H9 (cell line): Measurements from ENCODE around the gene INTS12. TPM values are rescaled to one million over a fixed set of nuclear protein-coding genes. Genes with fewer than 3 reads are reported as not detected.

Experiments used
- DNase-seq: peaks from one replicate; pipeline ENCODE4 v3.0.0-alpha.2; 2017
- H2AFZ ChIP-seq: one replicate; pipeline ENCODE4 v1.6.1; 2013; ENCODE audit warnings: mild to moderate bottlenecking, low read length, control low read depth, moderate library complexity
- H2AK5ac ChIP-seq: 2 replicates; pipeline ENCODE4 v1.6.1; 2013; ENCODE audit warnings: low read length, control low read depth, mixed read lengths; ENCODE audit not compliant: insufficient read length
- H2BK120ac ChIP-seq: one replicate; pipeline ENCODE4 v1.6.1; 2013; ENCODE audit warnings: low read depth, mild to moderate bottlenecking, low read length, control low read depth, inconsistent platforms; ENCODE audit not compliant: poor library complexity, severe bottlenecking
- H2BK12ac ChIP-seq: 2 replicates; pipeline ENCODE4 v1.6.1; 2013; ENCODE audit warnings: low read length, control low read depth, mixed read lengths, low read depth; ENCODE audit not compliant: insufficient read length
- H2BK15ac ChIP-seq: 2 replicates; pipeline ENCODE4 v1.6.1; 2013; ENCODE audit warnings: low read depth, low read length, control low read depth
- H2BK20ac ChIP-seq: one replicate; pipeline ENCODE4 v1.6.1; 2013; ENCODE audit warnings: low read depth, mild to moderate bottlenecking, low read length, control low read depth, inconsistent platforms; ENCODE audit not compliant: poor library complexity, severe bottlenecking
- H2BK5ac ChIP-seq: 2 replicates; pipeline ENCODE4 v1.6.1; 2013; ENCODE audit warnings: low read length, control low read depth, mixed read lengths; ENCODE audit not compliant: insufficient read length
- H3K14ac ChIP-seq: 2 replicates; pipeline ENCODE4 v1.6.1; 2013; ENCODE audit warnings: low read length, control low read depth; ENCODE audit not compliant: insufficient read depth
- H3K18ac ChIP-seq: 2 replicates; pipeline ENCODE4 v1.6.1; 2013; ENCODE audit warnings: low read depth, mild to moderate bottlenecking, mixed read lengths, low read length, control low read depth; ENCODE audit not compliant: insufficient read length
- H3K23ac ChIP-seq: 2 replicates; pipeline ENCODE4 v1.6.1; 2013; ENCODE audit warnings: low read length, control low read depth, mixed read lengths, low read depth; ENCODE audit not compliant: insufficient read length
- H3K23me2 ChIP-seq: 2 replicates; pipeline ENCODE4 v1.6.1; 2013; ENCODE audit warnings: low read depth, mild to moderate bottlenecking, mixed read lengths, low read length, control low read depth; ENCODE audit not compliant: insufficient read length, poor library complexity, severe bottlenecking
- H3K27ac ChIP-seq: 2 replicates; pipeline ENCODE4 v1.5.1; 2013; ENCODE audit warnings: low read length, control low read depth, mixed read lengths, low read depth; ENCODE audit not compliant: insufficient read length
- H3K27me3 ChIP-seq: 2 replicates; pipeline ENCODE4 v1.6.1; 2013; ENCODE audit warnings: low read length, control low read depth, inconsistent platforms; ENCODE audit not compliant: insufficient read depth
- H3K4ac ChIP-seq: 2 replicates; pipeline ENCODE4 v1.6.1; 2013; ENCODE audit warnings: low read depth, mild to moderate bottlenecking, control low read depth, inconsistent platforms, low read length, moderate library complexity
- H3K4me1 ChIP-seq: 2 replicates; pipeline ENCODE4 v1.6.1; 2013; ENCODE audit warnings: low read length, control low read depth, inconsistent platforms; ENCODE audit not compliant: insufficient read depth
- H3K4me2 ChIP-seq: 2 replicates; pipeline ENCODE4 v1.6.1; 2013; ENCODE audit warnings: low read length, control low read depth, mixed read lengths; ENCODE audit not compliant: insufficient read length, insufficient read depth
- H3K56ac ChIP-seq: 2 replicates; pipeline ENCODE4 v1.6.1; 2013; ENCODE audit warnings: low read depth, mild to moderate bottlenecking, mixed read lengths, low read length, control low read depth; ENCODE audit not compliant: insufficient read length
- H3K79me1 ChIP-seq: 2 replicates; pipeline ENCODE4 v1.6.1; 2013; ENCODE audit warnings: low read depth, mild to moderate bottlenecking, moderate library complexity, low read length, control low read depth, inconsistent platforms; ENCODE audit not compliant: insufficient read depth, poor library complexity, severe bottlenecking
- H3K79me2 ChIP-seq: 2 replicates; pipeline ENCODE4 v1.6.1; 2013; ENCODE audit warnings: low read length, control low read depth, inconsistent platforms; ENCODE audit not compliant: insufficient read depth
- H3K9ac ChIP-seq: 2 replicates; pipeline ENCODE4 v1.6.1; 2013; ENCODE audit warnings: low read length, control low read depth, mixed read lengths; ENCODE audit not compliant: insufficient read length; ENCODE audit errors: extremely low read depth
- H3K9me3 ChIP-seq: one replicate; pipeline ENCODE4 v1.6.1; 2013; ENCODE audit warnings: low read depth, low read length, inconsistent platforms; ENCODE audit not compliant: control insufficient read depth
- H3T11ph ChIP-seq: one replicate; pipeline ENCODE4 v1.6.1; 2013; ENCODE audit warnings: mild to moderate bottlenecking, low read length, control low read depth, inconsistent platforms
- H4K20me1 ChIP-seq: one replicate; pipeline ENCODE4 v1.6.1; 2013; ENCODE audit not compliant: control insufficient read depth, insufficient read length, insufficient read depth
- H4K5ac ChIP-seq: 2 replicates; pipeline ENCODE4 v1.6.1; 2013; ENCODE audit warnings: low read depth, mild to moderate bottlenecking, mixed read lengths, low read length, control low read depth; ENCODE audit not compliant: insufficient read length
- H4K8ac ChIP-seq: replicated peaks from 2 replicates; pipeline ENCODE4 v1.6.1; 2013; ENCODE audit warnings: low read length, control low read depth, mixed read lengths, low read depth; ENCODE audit not compliant: insufficient read length
- H4K91ac ChIP-seq: 2 replicates; pipeline ENCODE4 v1.6.1; 2013; ENCODE audit warnings: low read depth, mild to moderate bottlenecking, moderate library complexity, mixed read lengths, low read length, control low read depth; ENCODE audit not compliant: insufficient read length
- H3K27ac Mint-ChIP-seq, 3 experiments: 2 replicates in 2 of 3; 3 replicates in 1 of 3; pipeline ENCODE4 v1.8.0; 2020 to 2021; ENCODE audit warnings: mixed read lengths in 3 of 3, mild to moderate bottlenecking in 1 of 3, moderate library complexity in 1 of 3
- H3K27me3 Mint-ChIP-seq: 2 replicates; pipeline ENCODE4 v1.8.0; 2021; ENCODE audit warnings: low read depth, mild to moderate bottlenecking, moderate library complexity, mixed read lengths
- H3K36me3 Mint-ChIP-seq, 3 experiments: 2 replicates in 2 of 3; 3 replicates in 1 of 3; pipeline ENCODE4 v1.8.0; 2020 to 2021; ENCODE audit warnings: low read depth in 3 of 3, mixed read lengths in 3 of 3; ENCODE audit not compliant: insufficient read depth in 1 of 3
- H3K4me1 Mint-ChIP-seq, 2 experiments: 2 replicates each; pipeline ENCODE4 v1.8.0; 2020; ENCODE audit warnings: mixed read lengths in 2 of 2
- H3K4me3 Mint-ChIP-seq, 2 experiments: 2 replicates in 1 of 2; 3 replicates in 1 of 2; pipeline ENCODE4 v1.8.0; 2020 to 2021; ENCODE audit warnings: mild to moderate bottlenecking in 2 of 2, mixed read lengths in 2 of 2, moderate library complexity in 1 of 2
- H3K9me3 Mint-ChIP-seq, 2 experiments: 2 replicates in 1 of 2; 3 replicates in 1 of 2; pipeline ENCODE4 v1.8.0; 2020; ENCODE audit warnings: mild to moderate bottlenecking in 2 of 2, mixed read lengths in 2 of 2, moderate library complexity in 1 of 2
- WGBS: extraction: QIAGEN DNeasy Blood & Tissue Kit; methylation state at CpG from one replicate; pipeline ENCODE4 v1.1.7; 2013; ENCODE audit warnings: missing lambda C conversion rate, low lambda C conversion rate, mixed read lengths; ENCODE audit not compliant: insufficient read length; ENCODE audit errors: extremely low coverage; 5-methylcytosine and 5-hydroxymethylcytosine counted together
- total RNA-seq: library from RNA; stranded (reverse); gene quantifications from 2 replicates; pipeline ENCODE4 v1.2.1, GENCODE V29; 2021
- TF ChIP-seq, protein P1 (sequence below): fragments of 200-600 bp; sonication (generic); conservative IDR thresholded peaks from 3 replicates; pipeline ENCODE4 v1.8.0; 2021; ENCODE audit warnings: antibody characterized with exemption, mild to moderate bottlenecking

INTS12 gene
- total RNA-seq, 1 experiment from 2014 or later: 15.6 TPM

DNA sequence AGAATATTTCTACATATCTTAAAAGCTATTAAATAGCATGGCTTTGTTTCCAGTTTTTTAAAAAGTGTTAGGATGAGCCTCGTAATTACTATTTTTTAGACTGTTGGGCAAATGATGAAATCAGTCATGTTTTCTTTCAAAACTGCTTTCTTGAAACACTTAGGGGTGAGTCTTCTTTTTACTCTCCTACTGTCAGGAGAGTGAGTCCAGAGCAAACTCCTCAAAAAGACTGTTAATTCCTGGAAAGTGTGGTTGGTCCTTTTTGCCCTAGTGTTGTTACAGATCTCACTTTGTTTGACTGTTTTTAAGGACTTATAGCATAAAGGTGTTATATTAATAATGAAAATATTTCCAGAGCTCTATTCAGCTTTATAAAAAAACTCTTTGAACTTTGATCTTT, 6.4 kb upstream of the INTS12 start:
- Histone ChIP-seq H3K27ac (no peak overlapping the region), H4K8ac (no peak overlapping the region), H3K18ac (no peak overlapping the region), H2AFZ (no peak overlapping the region), H2BK20ac (no peak overlapping the region), H3K23ac (no peak overlapping the region), H4K20me1 (no peaks in the 10 kb centered on the region), H3K27me3 (no peaks in the 10 kb centered on the region), H3K56ac (no peak overlapping the region), H2BK120ac (no peak overlapping the region), H3K9ac (no peak overlapping the region), H3T11ph (no peak overlapping the region), H3K79me2 (no peaks in the 10 kb centered on the region; the same call in 1 of the 2 replicates), H3K4ac (no peak overlapping the region), H3K4me2 (no peak overlapping the region), H4K91ac (no peak overlapping the region), H4K5ac (no peak overlapping the region), H3K79me1 (no peaks in the 10 kb centered on the region), H2BK5ac (no peak overlapping the region), H2BK12ac (no peak overlapping the region), H2AK5ac (no peak overlapping the region), H3K23me2 (no peaks in the 10 kb centered on the region), H2BK15ac (no peak overlapping the region), H3K4me1 (no peaks in the 10 kb centered on the region), H3K14ac (no peak overlapping the region), H3K9me3 (no peaks in the 10 kb centered on the region)
- no peak for DNase-seq
- TF ChIP-seq, protein P1, sequence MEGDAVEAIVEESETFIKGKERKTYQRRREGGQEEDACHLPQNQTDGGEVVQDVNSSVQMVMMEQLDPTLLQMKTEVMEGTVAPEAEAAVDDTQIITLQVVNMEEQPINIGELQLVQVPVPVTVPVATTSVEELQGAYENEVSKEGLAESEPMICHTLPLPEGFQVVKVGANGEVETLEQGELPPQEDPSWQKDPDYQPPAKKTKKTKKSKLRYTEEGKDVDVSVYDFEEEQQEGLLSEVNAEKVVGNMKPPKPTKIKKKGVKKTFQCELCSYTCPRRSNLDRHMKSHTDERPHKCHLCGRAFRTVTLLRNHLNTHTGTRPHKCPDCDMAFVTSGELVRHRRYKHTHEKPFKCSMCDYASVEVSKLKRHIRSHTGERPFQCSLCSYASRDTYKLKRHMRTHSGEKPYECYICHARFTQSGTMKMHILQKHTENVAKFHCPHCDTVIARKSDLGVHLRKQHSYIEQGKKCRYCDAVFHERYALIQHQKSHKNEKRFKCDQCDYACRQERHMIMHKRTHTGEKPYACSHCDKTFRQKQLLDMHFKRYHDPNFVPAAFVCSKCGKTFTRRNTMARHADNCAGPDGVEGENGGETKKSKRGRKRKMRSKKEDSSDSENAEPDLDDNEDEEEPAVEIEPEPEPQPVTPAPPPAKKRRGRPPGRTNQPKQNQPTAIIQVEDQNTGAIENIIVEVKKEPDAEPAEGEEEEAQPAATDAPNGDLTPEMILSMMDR: no peak
- WGBS: no CpG with 5 or more reads among the region's 1 CpG
- no peak overlapping the region for H3K4me3 Mint-ChIP-seq
- no peaks in the 10 kb centered on the region for H3K27me3 Mint-ChIP-seq
- H3K27ac Mint-ChIP-seq: no peak overlapping the region
- peaks cover 10 to 26% (median 17%) of the 10 kb centered on the region in 3 experiments for H3K36me3 Mint-ChIP-seq
- peaks cover under 1 to 2% of the 10 kb centered on the region in 2 experiments; a peak in 2 of 4 replicates for H3K4me1 Mint-ChIP-seq
- H3K9me3 Mint-ChIP-seq: peaks cover 6 to 7% of the 10 kb centered on the region in 2 experiments; a peak in 3 of 5 replicates
